ENCODE measurements around the gene PPP1R14D. TPM values are rescaled to one million over a fixed set of nuclear protein-coding genes. Genes with fewer than 3 reads are reported as not detected.

The PPP1R14D gene
- total RNA-seq, 2 experiments from 2014 or later = not detected

GRCh38 chr15:40782609-40783227, 45.8 kb downstream of the PPP1R14D start:
- H3K36me3 ChIP-seq (ENCODE audit: insufficient read depth, low read length) = peaks cover 27% of the 10 kb centered on the region
- intact Hi-C loops (cut with DNase I, micrococcal nuclease) = loop anchor here (1.0 to 5.0 kb wide), 7 partner anchors 35 to 264 kb away; no protein-coding TSS in a partner anchor
- Mint-ChIP-seq H3K4me3 (no peak overlapping the region), H3K9me3 (no peaks in the 10 kb centered on the region), H3K36me3 (ENCODE audit: low read depth) (peaks cover 23% of the 10 kb centered on the region), H3K27me3 (no peaks in the 10 kb centered on the region), H3K4me1 (ENCODE audit: low read depth) (peaks cover 32% of the 10 kb centered on the region), H3K27ac (peak overlapping the region; percentile 1)
- no peak overlapping the region for H3K27ac ChIP-seq (ENCODE audit: low read depth in 1 of 2, low read length in 2 of 2)
- H3K27me3 ChIP-seq (ENCODE audit: control insufficient read depth in 1 of 2, insufficient read depth in 2 of 2, low read length in 2 of 2) = no peaks in the 10 kb centered on the region
- ChIA-PET CTCF (interaction anchor here (0.6 to 2.2 kb wide), 27 partner anchors 10 to 228 kb away, joined by 3 to 19 read pairs (median 5); partner anchors contain the start of genes C15orf62, GCHFR, RAD51 and VPS18), POLR2A (interaction anchor here (1.0 to 1.8 kb wide), 5 partner anchors 19 to 501 kb away, joined by 3 to 8 read pairs (median 5); partner anchors contain the start of genes GCHFR and RAD51)
- peak; percentile 70 to 88 (median 78) for DNase-seq
- H3K9me3 ChIP-seq (ENCODE audit: control insufficient read depth in 1 of 2, insufficient read depth in 1 of 2, low read length in 2 of 2) = no peaks in the 10 kb centered on the region
- no peak overlapping the region for H3K4me3 ChIP-seq (ENCODE audit: low read length)
- ATAC-seq (ENCODE audit: poor library complexity) = peak; percentile 94
- H3K4me1 ChIP-seq (ENCODE audit: insufficient read depth, low read length) = peaks cover 10% of the 10 kb centered on the region
- peak; percentile 82 for TF ChIP-seq CTCF (IDR thresholded peaks at IDR 0.05)

- no peaks in the 10 kb centered on the region for H3K27me3 ChIP-seq (ENCODE audit: control insufficient read depth in 1 of 2, insufficient read depth in 2 of 2, low read length in 2 of 2)
- H3K36me3 ChIP-seq (ENCODE audit: insufficient read depth, low read length) = peaks cover 68% of the 10 kb centered on the region
- H3K4me1 ChIP-seq (ENCODE audit: insufficient read depth, low read length) = peaks cover 7% of the 10 kb centered on the region
- DNase-seq (peak in 4 of 14 experiments; percentile 33 to 80 (median 56)), ATAC-seq (ENCODE audit: poor library complexity) (peak; percentile 41)
- POLR2A ChIA-PET = no interaction called here
- no peaks in the 10 kb centered on the region for H3K9me3 ChIP-seq (ENCODE audit: control insufficient read depth in 1 of 2, insufficient read depth in 1 of 2, low read length in 2 of 2)
- H3K4me1 Mint-ChIP-seq (ENCODE audit: low read depth) = no peaks in the 10 kb centered on the region
- H3K27me3 Mint-ChIP-seq = no peaks in the 10 kb centered on the region
- no peak for TF ChIP-seq CTCF (IDR thresholded peaks at IDR 0.05)
- CTCF ChIA-PET = interaction anchor here (0.5 kb wide), 1 partner anchor 27 kb away, joined by 3 read pairs; no protein-coding TSS in a partner anchor
- H3K27ac Mint-ChIP-seq = no peak overlapping the region
- intact Hi-C loops (cut with DNase I, micrococcal nuclease) = no loop called here
- no peak overlapping the region for H3K4me3 ChIP-seq (ENCODE audit: low read length)
- H3K9me3 Mint-ChIP-seq = no peaks in the 10 kb centered on the region
- peaks cover 67% of the 10 kb centered on the region for H3K36me3 Mint-ChIP-seq (ENCODE audit: low read depth)
- no peak overlapping the region for H3K4me3 Mint-ChIP-seq
- no peak overlapping the region for H3K27ac ChIP-seq (ENCODE audit: low read depth in 1 of 2, low read length in 2 of 2)
Measured at GRCh38 chr15:40776537-40777141, 51.9 kb downstream of the PPP1R14D start.

- Histone ChIP-seq H3K4me1 (ENCODE audit: insufficient read depth, low read length) (peaks cover 7% of the 10 kb centered on the region), H3K36me3 (ENCODE audit: insufficient read depth, low read length) (peaks cover 68% of the 10 kb centered on the region), H3K9me3 (ENCODE audit: control insufficient read depth in 1 of 2, insufficient read depth in 1 of 2, low read length in 2 of 2) (no peaks in the 10 kb centered on the region), H3K4me3 (ENCODE audit: low read length) (no peak overlapping the region), H3K27ac (ENCODE audit: low read depth in 1 of 2, low read length in 2 of 2) (no peak overlapping the region), H3K27me3 (ENCODE audit: control insufficient read depth in 1 of 2, insufficient read depth in 2 of 2, low read length in 2 of 2) (no peaks in the 10 kb centered on the region)
- Mint-ChIP-seq H3K9me3 (no peaks in the 10 kb centered on the region), H3K4me1 (ENCODE audit: low read depth) (no peaks in the 10 kb centered on the region), H3K27me3 (no peaks in the 10 kb centered on the region), H3K27ac (no peak overlapping the region), H3K36me3 (ENCODE audit: low read depth) (peaks cover 69% of the 10 kb centered on the region), H3K4me3 (no peak overlapping the region)
- ChIA-PET POLR2A (no interaction called here), CTCF (interaction anchor here (0.5 kb wide), 1 partner anchor 28 kb away, joined by 3 read pairs; no protein-coding TSS in a partner anchor)
- intact Hi-C loops (cut with DNase I, micrococcal nuclease) = no loop called here
- no peak for ATAC-seq (ENCODE audit: poor library complexity)
- DNase-seq = no peak
- TF ChIP-seq CTCF (IDR thresholded peaks at IDR 0.05) = no peak
Measured at GRCh38 chr15:40775740-40776536, 52.6 kb downstream of the PPP1R14D start.

Data from CD4-positive, alpha-beta T cell (primary cell).